ENCODE results near the gene SLC6A2.

GRCh38 chr16:55666012-55666411 is 10.2 kb downstream of the SLC6A2 start:
- TF ChIP-seq CTCF (IDR thresholded peaks at IDR 0.05 in 2 of 3, conservative IDR thresholded peaks at IDR 0.05 in 1 of 3; ENCODE audit: insufficient read depth in 2 of 3, low read depth in 1 of 3, low read length in 3 of 3) = no peak
- no peak for TF ChIP-seq TAF7 (tag; IDR thresholded peaks at IDR 0.05)
- no peak for TF ChIP-seq REST (IDR thresholded peaks at IDR 0.05; ENCODE audit: borderline replicate concordance)
- no peak for TF ChIP-seq REST (CRISPR knock-in tag; IDR thresholded peaks at IDR 0.05; ENCODE audit: low read depth)

All from K562 (cell line).